IMR-90 (cell line): Measurements from ENCODE around the gene TTC3. TPM values are rescaled to one million over a fixed set of nuclear protein-coding genes. Genes with fewer than 3 reads are reported as not detected.

Source experiments
- ATAC-seq: fragments of 200-7000 bp; cut with Tn5 transposase; 2 replicates; pipeline ENCODE4 v1.9.1; 2020; ENCODE audit warnings: low read depth, mild to moderate bottlenecking, moderate library complexity
- BruUV-seq: library from RNA; stranded (reverse); fragments of 400-500 nt; replicated peaks from 2 replicates; lab custom pipeline; 2021; lab: Mats Ljungman, UMichigan
- CTCF ChIA-PET: fragments of 300-600 bp; formaldehyde crosslinking; extraction: SDS; loops from one replicate; lab custom pipeline; 2021; ENCODE audit warnings: antibody characterized with exemption; lab: Yijun Ruan, JAX
- POLR2A ChIA-PET: fragments of 300-600 bp; sonication (Branson Sonifier 250); formaldehyde crosslinking; loops from one replicate; lab custom pipeline; 2022; ENCODE audit warnings: antibody characterized with exemption; ENCODE audit not compliant: unreplicated experiment; lab: Charles Lee
- DNase-seq: peaks from one replicate; pipeline ENCODE4 v3.0.0; 2013
- H2AFZ ChIP-seq: replicated peaks from 2 replicates; pipeline ENCODE3; 2013; ENCODE audit warnings: low read length, mild to moderate bottlenecking; ENCODE audit not compliant: poor library complexity
- H2AK5ac ChIP-seq: 2 replicates; pipeline ENCODE4 v1.6.1; 2013; ENCODE audit warnings: low read depth, low read length, inconsistent platforms
- H2AK9ac ChIP-seq: replicated peaks from 2 replicates; pipeline ENCODE3; 2013; ENCODE audit warnings: mild to moderate bottlenecking, low read depth, low read length, moderate library complexity; ENCODE audit not compliant: poor library complexity
- H2BK120ac ChIP-seq: 2 replicates; pipeline ENCODE4 v1.6.1; 2013; ENCODE audit warnings: low read depth, low read length, inconsistent platforms
- H2BK15ac ChIP-seq: 3 replicates; pipeline ENCODE4 v1.6.1; 2013; ENCODE audit warnings: low read depth, low read length, inconsistent platforms
- H2BK20ac ChIP-seq: 2 replicates; pipeline ENCODE4 v1.6.1; 2013; ENCODE audit warnings: low read depth, mild to moderate bottlenecking, inconsistent platforms, low read length, moderate library complexity
- H2BK5ac ChIP-seq: 2 replicates; pipeline ENCODE4 v1.6.1; 2013; ENCODE audit warnings: mild to moderate bottlenecking, low read depth, low read length, inconsistent platforms; ENCODE audit not compliant: poor library complexity, severe bottlenecking
- H3K14ac ChIP-seq: replicated peaks from 2 replicates; pipeline ENCODE4 v1.6.1; 2013; ENCODE audit warnings: low read depth, low read length, inconsistent platforms
- H3K18ac ChIP-seq: 2 replicates; pipeline ENCODE4 v1.6.1; 2013; ENCODE audit warnings: low read depth, low read length, control low read depth
- H3K23ac ChIP-seq: 2 replicates; pipeline ENCODE4 v1.6.1; 2013; ENCODE audit warnings: low read depth, low read length, inconsistent platforms
- H3K27ac ChIP-seq: 2 replicates; pipeline ENCODE4 v1.5.1; 2013; ENCODE audit warnings: mild to moderate bottlenecking, control low read depth, low read length; ENCODE audit not compliant: insufficient read depth
- H3K27me3 ChIP-seq: 2 replicates; pipeline ENCODE4 v1.6.1; 2013; ENCODE audit warnings: low read length; ENCODE audit not compliant: control insufficient read depth, insufficient read depth
- H3K36me3 ChIP-seq: 2 replicates; pipeline ENCODE4 v1.6.1; 2013; ENCODE audit warnings: low read length, mixed read lengths; ENCODE audit not compliant: control insufficient read depth, insufficient read depth
- H3K4ac ChIP-seq: 2 replicates; pipeline ENCODE4 v1.6.1; 2013; ENCODE audit warnings: low read depth, low read length, inconsistent platforms
- H3K4me1 ChIP-seq: 2 replicates; pipeline ENCODE4 v1.6.1; 2013; ENCODE audit warnings: low read length, mixed read lengths; ENCODE audit not compliant: control insufficient read depth, insufficient read depth
- H3K4me2 ChIP-seq: 2 replicates; pipeline ENCODE4 v1.6.1; 2013; ENCODE audit warnings: low read depth, mild to moderate bottlenecking, control low read depth, low read length, moderate library complexity
- H3K4me3 ChIP-seq: 2 replicates; pipeline ENCODE4 v1.5.1; 2013; ENCODE audit warnings: low read depth, mild to moderate bottlenecking, control low read depth, low read length, moderate library complexity; ENCODE audit not compliant: insufficient read depth
- H3K56ac ChIP-seq: 2 replicates; pipeline ENCODE4 v1.6.1; 2013; ENCODE audit warnings: low read length, inconsistent platforms; ENCODE audit not compliant: insufficient read depth; ENCODE audit errors: extremely low read depth
- H3K79me1 ChIP-seq, 2 experiments: 2 replicates each; pipeline ENCODE4 v1.6.1; 2013; ENCODE audit warnings: low read length in 2 of 2, inconsistent platforms in 1 of 2, low read depth in 1 of 2
- H3K9ac ChIP-seq: 2 replicates; pipeline ENCODE4 v1.6.1; 2013; ENCODE audit warnings: low read depth, low read length, control low read depth
- H3K9me1 ChIP-seq: 2 replicates; pipeline ENCODE4 v1.6.1; 2013; ENCODE audit warnings: low read length, inconsistent platforms; ENCODE audit not compliant: insufficient read depth
- H3K9me3 ChIP-seq: 2 replicates; pipeline ENCODE4 v1.6.1; 2013; ENCODE audit warnings: low read length; ENCODE audit not compliant: control insufficient read depth, insufficient read depth
- H4K20me1 ChIP-seq: 2 replicates; pipeline ENCODE4 v1.6.1; 2013; ENCODE audit warnings: low read length, inconsistent platforms; ENCODE audit not compliant: insufficient read depth
- H4K5ac ChIP-seq: 2 replicates; pipeline ENCODE4 v1.6.1; 2013; ENCODE audit warnings: mild to moderate bottlenecking, low read depth, low read length, control low read depth
- H4K8ac ChIP-seq, 2 experiments: 2 replicates each; pipeline ENCODE4 v1.6.1; 2013; ENCODE audit warnings: low read depth in 2 of 2, low read length in 2 of 2, control low read depth in 1 of 2, inconsistent platforms in 1 of 2
- H4K91ac ChIP-seq: 2 replicates; pipeline ENCODE4 v1.6.1; 2013; ENCODE audit warnings: low read depth, low read length, inconsistent platforms; ENCODE audit not compliant: insufficient read depth
- CEBPB ChIP-seq: IDR thresholded peaks from 2 replicates; pipeline ENCODE4 v1.6.1; 2012; ENCODE audit warnings: low read depth, low read length, improper control_type of control experiment
- CHD1 ChIP-seq: IDR thresholded peaks from 2 replicates; pipeline ENCODE4 v1.6.1; 2012; ENCODE audit warnings: low read depth, low read length, improper control_type of control experiment
- FOS ChIP-seq: fragments of 150-350 bp; IDR thresholded peaks from 2 replicates; pipeline ENCODE4 v1.6.1; 2016; ENCODE audit warnings: low read depth, low read length
- MAFK ChIP-seq: IDR thresholded peaks from 2 replicates; pipeline ENCODE4 v1.6.1; 2012; ENCODE audit warnings: low read depth, low read length, improper control_type of control experiment
- MAZ ChIP-seq: IDR thresholded peaks from 2 replicates; pipeline ENCODE4 v1.6.1; 2012; ENCODE audit warnings: low read depth, mild to moderate bottlenecking, low read length, improper control_type of control experiment, moderate library complexity, borderline replicate concordance
- MXI1 ChIP-seq: IDR thresholded peaks from 2 replicates; pipeline ENCODE4 v1.6.1; 2012; ENCODE audit warnings: low read depth, mild to moderate bottlenecking, low read length, moderate library complexity, borderline replicate concordance
- NFE2L2 ChIP-seq: fragments of 150-350 bp; IDR thresholded peaks from 2 replicates; pipeline ENCODE4 v1.6.1; 2016; ENCODE audit warnings: low read depth, mild to moderate bottlenecking, low read length
- POLR2A ChIP-seq: IDR thresholded peaks from 2 replicates; pipeline ENCODE4 v1.6.1; 2012; ENCODE audit warnings: mild to moderate bottlenecking, low read depth, low read length
- RCOR1 ChIP-seq: IDR thresholded peaks from 2 replicates; pipeline ENCODE4 v1.6.1; 2012; ENCODE audit warnings: mild to moderate bottlenecking, low read length, improper control_type of control experiment; ENCODE audit not compliant: insufficient replicate concordance
- RFX5 ChIP-seq: IDR thresholded peaks from 2 replicates; pipeline ENCODE4 v1.8.0; 2012; ENCODE audit warnings: low read depth, mild to moderate bottlenecking, low read length, moderate library complexity
- SMC3 ChIP-seq: fragments of 150-350 bp; IDR thresholded peaks from 2 replicates; pipeline ENCODE4 v1.6.1; 2016; ENCODE audit warnings: low read depth, mild to moderate bottlenecking, antibody characterized with exemption, low read length, moderate library complexity
- WGBS, 2 experiments: methylation state at CpG; one replicate each; pipeline versions ENCODE4 v1.1.5 to v1.1.7; 2013; ENCODE audit warnings: missing lambda C conversion rate in 2 of 2; ENCODE audit not compliant: insufficient read length in 1 of 2; ENCODE audit errors: extremely low coverage in 2 of 2; 5-methylcytosine and 5-hydroxymethylcytosine counted together
- dilution Hi-C: fragments of 300-500 bp; cut with HindIII; formaldehyde crosslinking; loops from one replicate; pipeline ENCODE4 v1.14.3; 2018; ENCODE audit warnings: low sequenced_read_pairs; ENCODE audit not compliant: unreplicated experiment
- in situ Hi-C: fragments of 300-500 bp; cut with MboI; formaldehyde crosslinking; loops from 3 replicates; pipeline ENCODE4 v1.14.3; 2019; ENCODE audit warnings: low sequenced_read_pairs, inconsistent platforms, mixed read lengths
- intact Hi-C: fragments of 100-400 bp; cut with micrococcal nuclease; formaldehyde crosslinking; loops from 2 replicates; pipeline ENCODE4 v1.10.0; 2022
- polyA plus RNA-seq, 3 experiments: library from polyadenylated mRNA; depleted of rRNA; stranded (reverse); fragments of >200 nt; gene quantifications; 2 replicates each; pipeline ENCODE4 v1.2.3, GENCODE V29; 2012; ENCODE audit warnings: low replicate concordance in 1 of 3
- total RNA-seq: library from RNA; depleted of rRNA; stranded (reverse); fragments of >200 nt; gene quantifications from 2 replicates; pipeline ENCODE4 v1.2.3, GENCODE V29; 2012
- TF ChIP-seq, protein P1 (sequence below): fragments of 150-350 bp; IDR thresholded peaks from 2 replicates; pipeline ENCODE4 v1.6.1; 2016; ENCODE audit warnings: low read depth, mild to moderate bottlenecking, low read length, moderate library complexity, borderline replicate concordance
- TF ChIP-seq, protein P2 (sequence below): fragments of 150-350 bp; IDR thresholded peaks from 2 replicates; pipeline ENCODE4 v1.6.1; 2017; ENCODE audit warnings: mild to moderate bottlenecking, antibody characterized with exemption, low read length, low read depth
- TF ChIP-seq, protein P3 (sequence below): conservative IDR thresholded peaks from 2 replicates; pipeline ENCODE4 v1.5.1; 2012; ENCODE audit warnings: mild to moderate bottlenecking, low read depth, low read length, improper control_type of control experiment

The TTC3 gene
- total and polyA plus RNA-seq, 2 of the 4 experiments (the other 2 are of a cell fraction): 96.7 to 293 TPM

DNA sequence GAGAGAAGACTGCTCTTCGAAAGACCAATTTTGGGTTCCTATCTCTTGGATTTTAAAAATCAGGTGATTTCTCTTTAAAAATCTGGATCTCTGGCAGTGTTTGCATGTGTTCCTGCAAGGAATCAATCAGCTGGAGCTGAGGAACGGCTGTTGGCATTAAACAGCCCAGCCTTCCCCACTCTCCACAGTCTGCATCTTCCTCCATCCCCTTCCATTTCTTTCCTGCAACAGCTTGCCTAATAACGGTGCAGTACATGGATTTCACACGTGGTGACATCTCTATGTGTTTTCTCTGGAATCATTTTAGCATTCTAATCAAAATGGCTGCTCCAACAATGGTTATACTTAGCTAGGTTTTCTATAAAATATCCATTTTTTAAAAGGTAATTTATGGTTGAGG lies 46.6 kb upstream of the TTC3 start (continued):
- TF ChIP-seq POLR2A (no peak), MAFK (no peak), MXI1 (no peak), FOS (no peak), RCOR1 (no peak), NFE2L2 (no peak), RFX5 (no peak)

GRCh38 chr21:37028570-37028969 lies 44.5 kb upstream of the TTC3 start:
- in situ Hi-C loops (no loop called here), dilution Hi-C loops (no loop called here), intact Hi-C loops (no loop called here)
- H2BK15ac ChIP-seq: no peak overlapping the region
- DNase-seq: no peak
- H3K9me3 ChIP-seq: no peaks in the 10 kb centered on the region
- no peak overlapping the region for H3K4ac ChIP-seq
- H3K27me3 ChIP-seq: peaks cover 19% of the 10 kb centered on the region
- ChIA-PET CTCF (no interaction called here), POLR2A (no interaction called here)
- H4K91ac ChIP-seq: no peak overlapping the region
- H2BK120ac ChIP-seq: no peak overlapping the region
- no peak overlapping the region for H4K8ac ChIP-seq
- no peak overlapping the region for H4K5ac ChIP-seq
- H4K20me1 ChIP-seq: peaks cover 3% of the 10 kb centered on the region; the same call in 1 of the 2 replicates
- no peak for ATAC-seq
- 40% methylated on average over 1 of the region's 4 CpGs; no CpG with 5 or more reads in 1 of the 2 experiments for WGBS, 2 experiments
- no peak overlapping the region for H3K4me3 ChIP-seq
- H3K14ac ChIP-seq: no peak overlapping the region
- H2BK5ac ChIP-seq: no peak overlapping the region
- H3K4me1 ChIP-seq: peaks cover 3% of the 10 kb centered on the region; the same call in 1 of the 2 replicates
- no peak overlapping the region for H2AK5ac ChIP-seq
- H2AFZ ChIP-seq: no peak overlapping the region
- H3K23ac ChIP-seq: no peak overlapping the region
- no peak overlapping the region for H3K27ac ChIP-seq
- BruUV-seq: no TSS peak
- no peak overlapping the region for H2BK20ac ChIP-seq
- H3K36me3 ChIP-seq: no peaks in the 10 kb centered on the region
- no peak overlapping the region for H2AK9ac ChIP-seq
- no peaks in the 10 kb centered on the region for H3K9me1 ChIP-seq
- H3K18ac ChIP-seq: no peak overlapping the region
- no peak overlapping the region for H3K9ac ChIP-seq
- no peaks in the 10 kb centered on the region for H3K79me1 ChIP-seq
- H3K56ac ChIP-seq: no peak overlapping the region
- H3K4me2 ChIP-seq: no peak overlapping the region
- TF ChIP-seq MAFK: no peak
- TF ChIP-seq MAZ: no peak
- no peak for TF ChIP-seq POLR2A
- no peak for TF ChIP-seq RCOR1
- TF ChIP-seq CHD1: no peak
- TF ChIP-seq, protein P1, sequence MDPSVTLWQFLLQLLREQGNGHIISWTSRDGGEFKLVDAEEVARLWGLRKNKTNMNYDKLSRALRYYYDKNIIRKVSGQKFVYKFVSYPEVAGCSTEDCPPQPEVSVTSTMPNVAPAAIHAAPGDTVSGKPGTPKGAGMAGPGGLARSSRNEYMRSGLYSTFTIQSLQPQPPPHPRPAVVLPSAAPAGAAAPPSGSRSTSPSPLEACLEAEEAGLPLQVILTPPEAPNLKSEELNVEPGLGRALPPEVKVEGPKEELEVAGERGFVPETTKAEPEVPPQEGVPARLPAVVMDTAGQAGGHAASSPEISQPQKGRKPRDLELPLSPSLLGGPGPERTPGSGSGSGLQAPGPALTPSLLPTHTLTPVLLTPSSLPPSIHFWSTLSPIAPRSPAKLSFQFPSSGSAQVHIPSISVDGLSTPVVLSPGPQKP: no peak
- no peak for TF ChIP-seq RFX5
- TF ChIP-seq, protein P2, sequence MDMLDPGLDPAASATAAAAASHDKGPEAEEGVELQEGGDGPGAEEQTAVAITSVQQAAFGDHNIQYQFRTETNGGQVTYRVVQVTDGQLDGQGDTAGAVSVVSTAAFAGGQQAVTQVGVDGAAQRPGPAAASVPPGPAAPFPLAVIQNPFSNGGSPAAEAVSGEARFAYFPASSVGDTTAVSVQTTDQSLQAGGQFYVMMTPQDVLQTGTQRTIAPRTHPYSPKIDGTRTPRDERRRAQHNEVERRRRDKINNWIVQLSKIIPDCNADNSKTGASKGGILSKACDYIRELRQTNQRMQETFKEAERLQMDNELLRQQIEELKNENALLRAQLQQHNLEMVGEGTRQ: no peak
- TF ChIP-seq SMC3: no peak
- no peak for TF ChIP-seq MXI1
- no peak for TF ChIP-seq CEBPB
- TF ChIP-seq FOS: no peak
- TF ChIP-seq, protein P3, sequence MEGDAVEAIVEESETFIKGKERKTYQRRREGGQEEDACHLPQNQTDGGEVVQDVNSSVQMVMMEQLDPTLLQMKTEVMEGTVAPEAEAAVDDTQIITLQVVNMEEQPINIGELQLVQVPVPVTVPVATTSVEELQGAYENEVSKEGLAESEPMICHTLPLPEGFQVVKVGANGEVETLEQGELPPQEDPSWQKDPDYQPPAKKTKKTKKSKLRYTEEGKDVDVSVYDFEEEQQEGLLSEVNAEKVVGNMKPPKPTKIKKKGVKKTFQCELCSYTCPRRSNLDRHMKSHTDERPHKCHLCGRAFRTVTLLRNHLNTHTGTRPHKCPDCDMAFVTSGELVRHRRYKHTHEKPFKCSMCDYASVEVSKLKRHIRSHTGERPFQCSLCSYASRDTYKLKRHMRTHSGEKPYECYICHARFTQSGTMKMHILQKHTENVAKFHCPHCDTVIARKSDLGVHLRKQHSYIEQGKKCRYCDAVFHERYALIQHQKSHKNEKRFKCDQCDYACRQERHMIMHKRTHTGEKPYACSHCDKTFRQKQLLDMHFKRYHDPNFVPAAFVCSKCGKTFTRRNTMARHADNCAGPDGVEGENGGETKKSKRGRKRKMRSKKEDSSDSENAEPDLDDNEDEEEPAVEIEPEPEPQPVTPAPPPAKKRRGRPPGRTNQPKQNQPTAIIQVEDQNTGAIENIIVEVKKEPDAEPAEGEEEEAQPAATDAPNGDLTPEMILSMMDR: no peak
